Cardiac muscle cell (in vitro differentiated cells and primary cell): ENCODE data around the gene PLGLB1. TPM values are rescaled to one million over a fixed set of nuclear protein-coding genes. Genes with fewer than 3 reads are reported as not detected.
"Not testable (repeated sequence)": the region's sequence is repeated elsewhere in the genome, so short reads cannot be mapped to it uniquely, and the experiment has no call there.

Experiments used
- DNase-seq, 2 donors: peaks; one replicate each; pipeline versions ENCODE4 v3.0.0 to v3.0.0-alpha.2; 2010 to 2017; ENCODE audit warnings: low read depth in 1 of 2, low spot score in 1 of 2
- H3K27ac ChIP-seq: fragments of 200-600 bp; sonication (generic); 2 replicates; pipeline ENCODE4 v1.5.1; 2016
- H3K27me3 ChIP-seq: fragments of 200-600 bp; sonication (generic); 2 replicates; pipeline ENCODE4 v1.6.0; 2016; ENCODE audit warnings: control low read depth
- H3K36me3 ChIP-seq: fragments of 200-600 bp; sonication (generic); 2 replicates; pipeline ENCODE4 v1.5.1; 2016; ENCODE audit warnings: control low read depth
- H3K4me1 ChIP-seq: fragments of 200-600 bp; sonication (generic); 2 replicates; pipeline ENCODE4 v1.8.1; 2017; ENCODE audit warnings: low read depth, mild to moderate bottlenecking, mixed run types
- H3K4me3 ChIP-seq: fragments of 200-600 bp; sonication (generic); 2 replicates; pipeline ENCODE4 v1.5.1; 2016; ENCODE audit warnings: mild to moderate bottlenecking
- H3K9me3 ChIP-seq: fragments of 200-600 bp; sonication (generic); 2 replicates; pipeline ENCODE4 v1.5.1; 2017; ENCODE audit warnings: low read depth, mild to moderate bottlenecking, control low read depth
- polyA plus RNA-seq: library from polyadenylated mRNA; unstranded; fragments of >200 nt; fragmentation: Nextera tagmentation; extraction: Ambion mirVana; gene quantifications from 2 replicates; pipeline ENCODE4 v1.2.1, GENCODE V29; 2016
- total RNA-seq: library from RNA; depleted of rRNA; stranded (reverse); fragments of >200 nt; gene quantifications from 2 replicates; pipeline ENCODE4 v1.2.3, GENCODE V29; 2016

The PLGLB1 gene
- total and polyA plus RNA-seq, 2 experiments from 2014 or later, result 0.92 to 4.6 TPM

- H3K4me3 ChIP-seq, H3K27ac ChIP-seq, H3K27me3 ChIP-seq, DNase-seq, H3K9me3 ChIP-seq, H3K36me3 ChIP-seq, H3K4me1 ChIP-seq: not testable (repeated sequence)
Observed at GRCh38 chr2:87021043-87021442, 601 bp downstream of the PLGLB1 start.

GRCh38 chr2:87019053-87019452, 2.6 kb downstream of the PLGLB1 start:
- H3K9me3 ChIP-seq, H3K27me3 ChIP-seq, H3K36me3 ChIP-seq, H3K4me1 ChIP-seq, H3K27ac ChIP-seq, DNase-seq, H3K4me3 ChIP-seq: not testable (repeated sequence)

- H3K27ac ChIP-seq, DNase-seq, H3K27me3 ChIP-seq, H3K4me1 ChIP-seq, H3K9me3 ChIP-seq, H3K4me3 ChIP-seq, H3K36me3 ChIP-seq: not testable (repeated sequence)
Observed at GRCh38 chr2:87014489-87015169, 7.0 kb downstream of the PLGLB1 start.

GRCh38 chr2:87004398-87004797, 17.2 kb downstream of the PLGLB1 start:
- not testable (repeated sequence) for DNase-seq, H3K9me3 ChIP-seq, H3K36me3 ChIP-seq, H3K27ac ChIP-seq, H3K27me3 ChIP-seq, H3K4me1 ChIP-seq, H3K4me3 ChIP-seq

Other genes starting within 250 kb of the PLGLB1 start
- 0.07 TPM in 1 of 2 replicates, not detected in the other for gene CD8A, start 230.9 kb downstream of the PLGLB1 start, total RNA-seq
- gene CD8A, start 230.9 kb downstream of the PLGLB1 start, polyA plus RNA-seq, result 0.41 TPM in 1 of 2 replicates, not detected in the other
- gene CD8B, start 160.0 kb downstream of the PLGLB1 start, total RNA-seq, result not detected in 2 replicates
- gene CD8B, start 160.0 kb downstream of the PLGLB1 start, polyA plus RNA-seq, result not detected in 2 replicates
- 1.3 and 6.2 TPM in 2 replicates for gene RGPD1, start 79.7 kb downstream of the PLGLB1 start, total RNA-seq
- gene RGPD1, start 79.7 kb downstream of the PLGLB1 start, polyA plus RNA-seq, result not detected in 2 replicates